Effector memory CD4-positive, alpha-beta T cell (primary cell): ENCODE measurements around the gene CRYBB3.
"Not testable (repeated sequence)": the region's sequence is repeated elsewhere in the genome, so short reads cannot be mapped to it uniquely, and the experiment has no call there.

Source experiments
- DNase-seq, 3 donors: peaks; one replicate each; pipeline ENCODE4 v3.0.0-alpha.2; 2020
- H3K27ac ChIP-seq: 2 replicates; pipeline ENCODE4 v1.7.0; 2013; ENCODE audit warnings: mild to moderate bottlenecking, low read length, moderate library complexity; ENCODE audit not compliant: insufficient read depth, poor library complexity, severe bottlenecking
- H3K27me3 ChIP-seq: replicated peaks from 2 replicates; pipeline ENCODE4 v1.7.0; 2013; ENCODE audit warnings: mild to moderate bottlenecking, low read length; ENCODE audit not compliant: insufficient read depth, control insufficient read depth, poor library complexity, severe bottlenecking
- H3K36me3 ChIP-seq: 2 replicates; pipeline ENCODE4 v1.7.0; 2013; ENCODE audit warnings: mild to moderate bottlenecking, low read length, moderate library complexity; ENCODE audit not compliant: control insufficient read depth, insufficient read depth
- H3K4me1 ChIP-seq: 2 replicates; pipeline ENCODE4 v1.7.0; 2013; ENCODE audit warnings: low read length, mild to moderate bottlenecking; ENCODE audit not compliant: control insufficient read depth, insufficient read depth, poor library complexity, severe bottlenecking
- H3K4me3 ChIP-seq: 2 replicates; pipeline ENCODE4 v1.7.0; 2013; ENCODE audit warnings: low read length, low read depth, mild to moderate bottlenecking; ENCODE audit not compliant: insufficient read depth, poor library complexity, severe bottlenecking
- H3K9me3 ChIP-seq: 2 replicates; pipeline ENCODE4 v1.7.0; 2013; ENCODE audit warnings: mild to moderate bottlenecking, low read length, moderate library complexity; ENCODE audit not compliant: control insufficient read depth

CRYBB3 gene

DNA sequence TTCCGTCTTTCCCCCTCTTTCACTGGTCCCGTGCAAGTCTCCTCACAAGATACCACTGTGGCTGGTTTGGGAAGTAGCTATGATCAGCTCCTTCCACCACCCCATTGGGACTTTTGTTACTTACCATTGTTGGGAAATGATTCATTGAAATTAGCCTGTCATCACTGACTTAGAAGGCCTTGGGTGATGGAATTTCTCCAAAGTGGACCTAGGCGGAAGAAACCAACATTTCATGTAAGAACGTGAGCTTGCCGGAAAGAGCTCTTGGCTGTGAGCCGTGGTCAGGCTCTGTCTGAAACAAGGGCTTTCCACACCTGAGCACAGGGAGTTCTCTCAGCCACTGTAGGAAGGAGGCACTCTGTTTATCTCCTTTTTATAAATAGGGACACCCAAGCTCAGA is 23.5 kb upstream of the CRYBB3 start:
- DNase-seq = no peak
- H3K36me3 ChIP-seq = no peaks in the 10 kb centered on the region
- H3K27me3 ChIP-seq = no peaks in the 10 kb centered on the region
- H3K4me3 ChIP-seq = no peak overlapping the region
- no peaks in the 10 kb centered on the region for H3K4me1 ChIP-seq
- no peaks in the 10 kb centered on the region for H3K9me3 ChIP-seq
- H3K27ac ChIP-seq = no peak overlapping the region

DNA sequence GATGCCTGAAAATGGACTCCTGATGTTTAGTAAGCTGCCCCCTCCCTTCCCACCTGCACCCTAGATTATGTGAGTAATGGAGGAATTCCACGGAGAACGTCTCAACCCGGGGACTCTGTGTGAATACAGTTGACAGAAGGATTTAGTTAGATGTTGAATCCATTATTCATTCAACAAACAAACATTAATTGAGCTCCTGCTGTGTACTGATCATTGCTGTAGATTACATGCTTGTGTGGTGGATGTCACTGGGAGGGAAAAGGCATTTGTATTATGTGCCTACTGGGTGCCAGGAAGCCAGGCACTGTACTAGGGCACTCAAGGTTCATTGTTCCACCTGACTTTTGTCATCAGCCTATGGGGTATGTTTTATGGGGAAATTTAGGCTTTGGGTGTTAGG is 22.9 kb upstream of the CRYBB3 start:
- Histone ChIP-seq H3K4me1 (no peaks in the 10 kb centered on the region), H3K27me3 (no peaks in the 10 kb centered on the region), H3K27ac (no peak overlapping the region), H3K9me3 (no peaks in the 10 kb centered on the region), H3K4me3 (no peak overlapping the region), H3K36me3 (no peaks in the 10 kb centered on the region)
- DNase-seq = no peak

DNA sequence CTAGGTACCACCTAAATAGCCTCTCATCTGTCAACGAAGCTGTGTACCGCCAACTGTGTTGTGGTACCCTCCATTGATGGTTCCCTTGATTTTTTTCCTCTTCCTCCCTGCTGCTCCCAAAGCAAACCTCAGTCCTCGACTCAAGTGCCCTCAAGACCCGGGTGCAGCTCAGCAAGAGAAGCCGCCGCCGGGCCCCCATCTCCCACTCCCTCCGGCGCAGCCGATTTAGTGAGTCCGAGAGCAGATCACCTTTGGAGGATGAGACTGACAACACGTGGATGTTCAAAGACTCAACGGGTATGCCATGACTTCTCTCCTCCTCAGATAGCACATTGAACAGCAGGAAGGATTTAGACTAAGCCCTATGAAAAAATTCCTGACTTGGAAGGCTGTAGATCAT is 22.4 kb upstream of the CRYBB3 start:
- DNase-seq = no peak
- H3K27me3 ChIP-seq = no peaks in the 10 kb centered on the region
- no peaks in the 10 kb centered on the region for H3K36me3 ChIP-seq
- no peaks in the 10 kb centered on the region for H3K9me3 ChIP-seq
- no peak overlapping the region for H3K27ac ChIP-seq
- H3K4me3 ChIP-seq = no peak overlapping the region
- H3K4me1 ChIP-seq = no peaks in the 10 kb centered on the region

DNA sequence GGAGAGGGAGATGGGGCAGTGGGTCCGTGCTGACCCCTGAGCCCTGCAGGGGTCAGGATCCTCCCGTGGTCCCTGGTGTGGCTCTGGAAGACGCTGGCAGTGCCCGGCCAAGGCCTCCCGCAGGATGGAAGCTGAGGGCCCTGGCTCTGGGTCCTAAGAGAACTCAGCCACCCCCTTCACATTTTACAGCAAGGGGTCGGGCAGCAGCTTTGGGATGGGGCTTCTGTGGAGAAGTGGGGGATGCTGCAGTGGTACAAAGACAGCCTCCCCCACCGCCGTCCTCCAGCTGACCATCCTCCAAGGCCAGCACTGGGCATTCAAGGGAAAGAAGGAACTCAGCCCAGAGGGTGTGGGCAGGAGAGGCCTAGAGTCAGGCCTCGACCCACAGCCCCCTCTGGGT is 21.8 kb upstream of the CRYBB3 start:
- Histone ChIP-seq H3K4me3 (no peak overlapping the region), H3K27ac (no peak overlapping the region), H3K36me3 (no peaks in the 10 kb centered on the region), H3K27me3 (no peaks in the 10 kb centered on the region), H3K4me1 (no peaks in the 10 kb centered on the region), H3K9me3 (no peaks in the 10 kb centered on the region)
- DNase-seq = no peak

DNA sequence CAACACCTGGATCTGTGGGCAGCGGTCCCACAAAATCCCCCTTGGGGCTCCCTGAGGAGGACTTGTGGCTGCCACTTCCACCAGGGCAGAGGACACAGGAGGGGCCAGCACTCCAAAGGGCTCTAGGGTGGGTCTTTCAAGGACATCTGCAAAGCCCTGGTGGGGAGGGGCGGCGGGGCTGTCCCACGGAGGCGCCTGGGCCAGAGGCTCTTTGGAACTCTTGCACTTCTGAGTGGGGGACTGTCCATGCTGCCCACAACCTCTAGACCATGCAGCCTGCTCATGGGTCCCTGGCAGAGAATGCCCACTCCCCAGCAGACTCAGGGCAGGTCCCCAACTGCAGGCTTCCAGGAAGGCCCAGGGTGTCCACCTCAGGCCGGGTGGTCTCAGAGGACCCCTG is 21.3 kb upstream of the CRYBB3 start:
- H3K4me1 ChIP-seq, H3K4me3 ChIP-seq, H3K36me3 ChIP-seq, H3K9me3 ChIP-seq, DNase-seq, H3K27me3 ChIP-seq, H3K27ac ChIP-seq: not testable (repeated sequence)

DNA sequence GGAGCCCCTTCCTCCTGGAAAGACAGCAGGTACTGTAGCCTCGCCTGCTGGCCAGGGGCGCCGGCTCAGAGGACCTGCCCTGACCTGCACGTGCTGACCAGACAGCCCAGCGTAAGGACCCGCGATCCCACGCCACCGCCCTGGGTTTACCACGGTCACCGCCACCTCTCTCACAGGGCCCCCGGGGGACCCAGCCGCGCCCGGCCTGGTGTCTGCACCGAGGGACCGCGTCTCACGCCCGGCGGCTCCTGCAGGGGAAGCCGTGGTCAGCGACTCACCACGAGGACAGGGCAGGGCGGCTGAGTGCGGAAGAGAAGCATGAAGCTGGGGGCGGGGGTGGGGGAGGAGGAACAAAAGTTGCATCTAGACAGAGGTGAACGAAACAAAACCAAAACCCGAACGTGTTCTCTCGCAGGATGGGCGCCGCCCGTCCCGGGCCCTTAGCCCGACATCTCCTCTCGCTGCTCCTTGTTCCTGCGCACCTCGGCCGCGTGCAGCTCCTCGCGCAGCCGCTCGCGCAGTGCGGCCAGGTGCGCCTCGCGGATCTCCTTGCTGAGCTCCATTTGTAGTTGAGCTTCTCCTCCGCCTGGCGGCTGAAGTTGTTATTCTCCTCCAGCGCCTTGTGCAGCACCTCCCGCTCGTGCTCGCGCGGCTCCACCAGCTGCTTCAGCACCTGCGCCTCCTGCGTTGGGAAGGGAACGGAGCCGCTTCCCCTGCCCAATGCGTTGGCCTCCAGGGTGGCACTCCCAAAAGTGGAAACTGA is 20.6 kb upstream of the CRYBB3 start:
- H3K4me1 ChIP-seq, DNase-seq, H3K9me3 ChIP-seq: not testable (repeated sequence)

DNA sequence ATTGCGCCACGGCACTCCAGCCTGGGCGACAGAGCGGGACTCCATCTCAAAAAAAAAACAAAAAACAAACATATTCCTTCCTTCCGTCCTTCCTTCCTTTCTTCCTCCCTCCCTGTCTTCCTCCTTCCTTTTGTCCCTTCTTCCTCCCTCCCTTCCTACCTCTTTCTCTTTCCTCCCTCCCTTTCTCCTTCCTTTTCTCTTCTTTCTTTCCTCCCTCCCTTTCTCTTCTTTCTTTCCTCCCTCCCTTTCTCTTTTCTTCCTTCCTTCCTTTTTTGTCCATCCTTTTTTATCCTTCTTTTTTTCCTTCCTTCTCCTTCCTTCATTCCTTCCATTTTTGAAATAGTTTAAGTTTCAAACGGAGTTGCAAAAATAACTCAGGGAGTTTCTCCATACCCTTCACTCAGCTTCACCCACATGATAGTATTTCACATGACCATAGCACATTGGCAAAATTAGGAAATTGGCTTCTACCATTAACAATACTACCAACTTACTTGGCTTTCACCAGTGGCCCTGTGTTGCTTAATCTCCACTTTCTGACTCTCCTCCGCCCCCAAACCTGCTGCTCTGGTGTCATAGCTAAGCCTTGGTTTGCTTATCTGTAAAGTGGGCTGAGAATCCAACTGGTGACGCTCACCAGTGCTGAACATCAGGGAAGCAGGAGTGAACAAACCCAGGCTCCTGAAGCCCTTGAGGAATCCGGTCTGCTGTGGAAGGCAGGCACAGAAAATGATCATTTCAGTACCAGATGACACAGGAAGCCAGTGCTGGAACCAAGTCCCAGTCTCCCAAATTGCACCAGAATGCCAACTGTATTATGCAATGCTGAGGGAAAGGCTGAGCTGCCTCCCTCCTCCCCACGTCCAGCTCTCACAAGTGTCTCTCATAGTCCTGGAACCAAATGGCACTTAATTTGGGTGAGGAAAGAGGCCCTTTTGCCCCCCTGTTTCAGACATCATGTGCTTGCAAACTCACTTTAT is 17.2 kb upstream of the CRYBB3 start:
- Histone ChIP-seq H3K36me3 (no peaks in the 10 kb centered on the region), H3K4me1 (no peaks in the 10 kb centered on the region), H3K27me3 (no peaks in the 10 kb centered on the region), H3K27ac (no peak overlapping the region), H3K4me3 (no peak overlapping the region), H3K9me3 (no peaks in the 10 kb centered on the region)
- DNase-seq = no peak

More for the DNA sequence above, 20.6 kb upstream of the CRYBB3 start:
- not testable (repeated sequence) for H3K4me3 ChIP-seq, H3K36me3 ChIP-seq, H3K27me3 ChIP-seq, H3K27ac ChIP-seq

DNA sequence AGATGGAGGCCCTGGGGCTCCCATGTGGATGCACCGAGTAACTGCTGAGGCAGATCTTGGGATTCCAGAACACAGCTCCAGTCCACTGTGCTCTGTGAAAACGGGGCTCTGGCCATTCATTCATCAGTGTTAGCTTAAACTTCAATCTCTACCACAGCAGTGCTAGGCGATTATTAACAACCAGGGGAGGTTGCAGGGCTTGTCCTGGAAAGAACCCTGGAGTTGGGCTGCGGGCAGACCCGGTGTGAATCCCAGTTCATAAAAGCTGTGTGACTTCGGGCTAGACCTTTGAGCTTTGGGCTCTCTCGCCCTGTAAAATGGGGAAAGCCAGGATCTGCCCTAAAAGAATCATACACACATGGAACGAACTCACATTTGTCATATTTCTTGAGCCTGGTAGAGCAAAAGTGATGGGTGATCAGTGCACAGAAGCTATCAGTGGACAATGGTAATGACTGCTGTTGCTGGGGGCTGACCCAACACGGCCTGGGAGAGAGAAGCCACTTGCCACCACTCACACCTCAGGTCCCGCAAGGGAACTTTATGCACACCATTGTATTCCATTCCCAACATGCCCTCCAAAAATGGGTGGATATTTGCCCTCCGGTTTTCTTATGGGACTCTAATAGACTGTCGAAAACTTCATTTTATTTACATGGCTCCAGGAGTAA is 15.6 kb upstream of the CRYBB3 start:
- DNase-seq = no peak

DNA sequence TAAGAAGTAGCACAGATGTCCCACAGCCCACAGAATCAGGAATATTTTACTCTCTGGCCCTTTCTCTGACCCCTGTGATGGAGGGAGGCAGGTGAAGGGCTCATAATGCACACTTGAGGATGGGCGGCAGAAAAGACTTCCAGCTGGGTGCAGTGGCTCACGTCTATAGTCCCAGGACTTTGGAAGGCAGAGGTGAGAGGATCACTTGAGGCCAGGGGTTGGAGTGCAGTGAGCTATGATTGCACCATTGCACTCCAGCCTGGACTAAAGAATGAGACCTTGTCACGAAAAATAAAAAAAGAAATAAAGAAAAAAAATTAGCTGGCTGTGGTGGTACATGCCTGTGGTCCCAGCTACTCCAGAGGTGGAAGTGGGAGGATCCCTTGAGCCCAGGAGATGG is 13.5 kb upstream of the CRYBB3 start:
- H3K9me3 ChIP-seq = no peaks in the 10 kb centered on the region
- no peaks in the 10 kb centered on the region for H3K4me1 ChIP-seq
- H3K27ac ChIP-seq = no peak overlapping the region
- no peaks in the 10 kb centered on the region for H3K36me3 ChIP-seq
- no peak for DNase-seq
- no peaks in the 10 kb centered on the region for H3K27me3 ChIP-seq
- H3K4me3 ChIP-seq = no peak overlapping the region

More for the DNA sequence above, 15.6 kb upstream of the CRYBB3 start:
- Histone ChIP-seq H3K36me3 (no peaks in the 10 kb centered on the region), H3K27me3 (no peaks in the 10 kb centered on the region), H3K4me1 (no peaks in the 10 kb centered on the region), H3K27ac (no peak overlapping the region), H3K9me3 (no peaks in the 10 kb centered on the region), H3K4me3 (no peak overlapping the region)
